ENCODE measurements around the gene SURF2.
A peak's percentile ranks its signal among the peaks of the same experiment; 100 is the strongest.

The SURF2 gene

GRCh38 chr9:133404454-133405002 lies 48.2 kb downstream of the SURF2 start:
- TF ChIP-seq CTCF (IDR thresholded peaks at IDR 0.05; ENCODE audit: low read depth, low read length), result no peak
- DNase-seq (ENCODE audit: extremely low read depth, low read depth), result no peak

GRCh38 chr9:133405508-133406438 lies 49.4 kb downstream of the SURF2 start:
- TF ChIP-seq CTCF (IDR thresholded peaks at IDR 0.05; ENCODE audit: low read depth, low read length), result no peak
- DNase-seq (ENCODE audit: extremely low read depth, low read depth), result peak; percentile 7

- DNase-seq (ENCODE audit: extremely low read depth, low read depth), result peak; percentile 25
- peak; percentile 93 for TF ChIP-seq CTCF (IDR thresholded peaks at IDR 0.05; ENCODE audit: low read depth, low read length)
Measured at GRCh38 chr9:133406480-133407307, 50.3 kb downstream of the SURF2 start.

GRCh38 chr9:133408042-133408441 lies 51.7 kb downstream of the SURF2 start:
- no peak for TF ChIP-seq CTCF (IDR thresholded peaks at IDR 0.05; ENCODE audit: low read depth, low read length)
- no peak for DNase-seq (ENCODE audit: extremely low read depth, low read depth)
